ENCODE results near the gene DEF6. TPM values are rescaled to one million over a fixed set of nuclear protein-coding genes. Genes with fewer than 3 reads are reported as not detected.
"Not testable (repeated sequence)": the region's sequence is repeated elsewhere in the genome, so short reads cannot be mapped to it uniquely, and the experiment has no call there.

Gene DEF6
- total RNA-seq, 2 donors from 2014 or later: 82.3 to 105 TPM

DNA sequence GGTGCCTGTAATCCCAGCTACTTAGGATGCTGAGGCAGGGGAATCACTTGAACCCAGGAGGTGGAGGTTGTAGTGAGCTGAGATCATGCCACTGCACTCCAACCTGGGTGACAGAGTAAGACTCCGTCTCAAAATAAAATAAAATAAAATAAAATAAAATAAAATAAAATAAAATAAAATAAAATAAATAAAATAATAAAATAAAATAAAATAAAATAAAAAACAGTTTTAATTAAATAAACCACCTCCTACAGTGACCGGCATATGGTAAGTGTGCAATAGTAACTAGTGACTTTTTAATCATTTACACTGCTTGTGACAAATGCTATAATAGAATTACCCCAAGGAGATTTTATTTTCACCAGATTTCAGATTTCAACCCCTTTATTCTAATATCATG is 10.9 kb downstream of the DEF6 start:
- ATAC-seq; DNase-seq (ENCODE audit: low spot score); H3K4me3 Mint-ChIP-seq; H3K9me3 Mint-ChIP-seq; H3K27me3 Mint-ChIP-seq: not testable (repeated sequence)
- Mint-ChIP-seq H3K27ac (peak overlapping the region in 1 of 2 donors; percentile 95), H3K4me1 (ENCODE audit: low read depth in 2 of 2) (peaks cover 67 to 71% of the 10 kb centered on the region in 2 donors), H3K36me3 (peaks cover 12% of the 10 kb centered on the region)

DNA sequence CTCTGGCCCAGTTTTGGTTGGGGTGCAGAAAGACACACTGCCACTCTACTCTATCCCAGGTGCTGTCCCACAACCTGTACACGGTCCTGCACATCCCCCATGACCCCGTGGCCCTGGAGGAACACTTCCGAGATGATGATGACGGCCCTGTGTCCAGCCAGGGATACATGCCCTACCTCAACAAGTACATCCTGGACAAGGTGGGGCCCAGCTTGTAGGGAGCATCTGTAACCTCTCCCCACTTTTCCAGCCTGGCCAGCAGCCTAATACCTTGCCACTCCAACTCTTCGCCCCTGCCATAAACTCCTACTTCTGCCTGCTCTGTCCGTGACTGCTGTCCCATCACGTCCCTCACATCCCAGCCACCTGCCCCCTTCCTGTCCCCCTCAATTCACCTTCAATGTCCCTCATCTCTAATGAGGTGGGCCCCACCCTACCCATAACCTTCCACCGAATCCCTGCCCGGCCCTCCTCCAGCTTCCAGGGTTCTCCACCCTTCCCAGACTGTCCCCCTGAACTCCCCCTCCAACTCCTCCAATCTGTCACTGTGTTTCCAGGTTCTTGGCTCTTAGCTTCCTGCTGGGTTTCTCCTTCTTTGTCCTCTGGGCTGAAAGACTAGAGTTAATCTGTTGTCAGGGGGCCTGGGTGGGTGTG is 12.1 kb downstream of the DEF6 start:
- ATAC-seq (no peak), DNase-seq (ENCODE audit: low spot score) (no peak)
- H3K27me3 Mint-ChIP-seq: no peaks in the 10 kb centered on the region
- H3K27ac Mint-ChIP-seq: peak overlapping the region; percentile 95 to 96
- peaks cover 61 to 65% of the 10 kb centered on the region in 2 donors for H3K4me1 Mint-ChIP-seq (ENCODE audit: low read depth in 2 of 2)
- H3K4me3 Mint-ChIP-seq: peak overlapping the region; percentile 70
- no peaks in the 10 kb centered on the region for H3K9me3 Mint-ChIP-seq
- H3K36me3 Mint-ChIP-seq: peaks cover 9% of the 10 kb centered on the region

DNA sequence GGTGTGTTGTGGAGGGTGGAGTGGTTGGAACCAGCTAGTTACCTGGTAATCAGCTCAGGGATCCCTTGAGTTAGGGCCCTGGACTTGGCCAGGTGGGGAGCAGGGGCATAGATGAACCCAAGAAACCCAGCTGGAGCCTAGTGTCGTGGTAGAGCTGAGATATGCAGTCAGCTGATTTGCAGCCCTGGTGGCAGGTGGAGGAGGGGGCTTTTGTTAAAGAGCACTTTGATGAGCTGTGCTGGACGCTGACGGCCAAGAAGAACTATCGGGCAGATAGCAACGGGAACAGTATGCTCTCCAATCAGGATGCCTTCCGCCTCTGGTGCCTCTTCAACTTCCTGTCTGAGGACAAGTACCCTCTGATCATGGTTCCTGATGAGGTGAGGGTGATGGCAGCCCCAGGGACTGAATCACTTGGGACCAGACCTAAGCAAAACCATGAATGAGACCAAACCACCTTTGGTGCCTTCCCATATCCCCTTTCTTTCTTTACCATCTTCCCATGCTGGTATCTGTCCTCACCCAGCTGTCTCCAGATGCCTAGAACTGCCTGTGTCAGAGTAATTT is 12.7 kb downstream of the DEF6 start:
- Mint-ChIP-seq H3K36me3 (peaks cover 12% of the 10 kb centered on the region), H3K27me3 (no peaks in the 10 kb centered on the region), H3K27ac (peak overlapping the region; percentile 95 to 96), H3K4me1 (ENCODE audit: low read depth in 2 of 2) (peaks cover 61 to 66% of the 10 kb centered on the region in 2 donors), H3K4me3 (peak overlapping the region; percentile 70), H3K9me3 (no peaks in the 10 kb centered on the region)
- DNase-seq (ENCODE audit: low spot score): no peak
- ATAC-seq: peak in 1 of 2 donors; percentile 58

DNA sequence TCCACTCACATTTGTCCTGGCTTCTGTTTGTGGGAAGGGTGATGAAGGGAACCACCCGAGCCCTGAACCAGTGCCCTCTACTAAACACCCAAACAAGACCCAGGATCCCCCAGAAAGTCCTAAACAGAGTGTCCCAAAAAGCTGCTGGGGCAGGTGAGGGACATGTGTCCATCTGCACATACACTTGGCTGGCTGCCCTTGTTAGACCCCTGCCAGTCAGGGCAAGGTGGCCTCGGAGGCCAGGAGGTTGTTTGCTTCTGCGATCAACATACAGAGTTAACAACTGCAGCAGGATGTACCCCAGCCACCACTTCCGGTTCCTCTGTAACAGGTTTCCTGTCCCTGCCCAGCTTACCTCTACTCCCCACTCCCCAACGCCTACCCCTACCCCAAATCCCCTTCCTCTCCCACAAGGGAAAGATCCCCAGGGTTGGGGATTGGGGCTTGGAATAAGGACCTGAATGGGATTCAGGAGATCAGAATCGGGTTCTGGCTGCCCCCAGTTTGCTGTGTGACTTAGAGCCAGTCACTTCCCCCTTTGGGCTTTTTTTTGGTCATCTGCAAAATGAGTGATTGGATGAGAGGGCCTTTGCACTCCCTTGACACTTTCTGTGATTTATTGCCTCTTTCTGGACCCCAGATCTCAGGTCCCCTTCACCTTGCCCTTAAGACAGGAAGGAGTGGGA is 13.9 kb downstream of the DEF6 start:
- Mint-ChIP-seq H3K27ac (peak overlapping the region; percentile 95 to 96), H3K9me3 (no peaks in the 10 kb centered on the region), H3K27me3 (no peaks in the 10 kb centered on the region), H3K36me3 (peaks cover 16% of the 10 kb centered on the region), H3K4me1 (ENCODE audit: low read depth in 2 of 2) (peaks cover 60 to 70% of the 10 kb centered on the region in 2 donors), H3K4me3 (peak overlapping the region; percentile 70)
- ATAC-seq: peak; percentile 74 to 90
- DNase-seq (ENCODE audit: low spot score): peak; percentile 68

DNA sequence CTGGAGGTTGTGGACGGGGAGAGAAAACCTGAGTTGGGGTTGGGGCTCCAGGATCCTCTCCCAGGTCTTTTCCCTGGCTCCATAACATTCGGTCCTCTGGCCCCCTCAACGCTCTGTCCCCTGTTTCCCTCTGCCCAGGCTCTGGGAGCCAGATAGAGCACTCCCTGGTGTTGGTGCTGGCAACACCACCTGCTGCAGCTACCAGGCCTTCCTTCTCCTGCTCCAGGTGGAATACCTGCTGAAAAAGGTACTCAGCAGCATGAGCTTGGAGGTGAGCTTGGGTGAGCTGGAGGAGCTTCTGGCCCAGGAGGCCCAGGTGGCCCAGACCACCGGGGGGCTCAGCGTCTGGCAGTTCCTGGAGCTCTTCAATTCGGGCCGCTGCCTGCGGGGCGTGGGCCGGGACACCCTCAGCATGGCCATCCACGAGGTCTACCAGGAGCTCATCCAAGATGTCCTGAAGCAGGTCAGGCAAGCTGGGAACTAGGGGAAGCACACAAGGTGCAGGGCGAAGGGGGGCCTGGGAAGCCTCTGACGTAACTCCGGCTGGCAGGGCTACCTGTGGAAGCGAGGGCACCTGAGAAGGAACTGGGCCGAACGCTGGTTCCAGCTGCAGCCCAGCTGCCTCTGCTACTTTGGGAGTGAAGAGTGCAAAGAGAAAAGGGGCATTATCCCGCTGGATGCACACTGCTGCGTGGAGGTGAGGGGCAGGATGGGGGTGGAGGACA is 14.6 kb downstream of the DEF6 start:
- H3K27ac Mint-ChIP-seq: peak overlapping the region; percentile 95 to 96
- H3K27me3 Mint-ChIP-seq: no peaks in the 10 kb centered on the region
- no peak for DNase-seq (ENCODE audit: low spot score)
- peaks cover 55 to 76% of the 10 kb centered on the region in 2 donors for H3K4me1 Mint-ChIP-seq (ENCODE audit: low read depth in 2 of 2)
- no peaks in the 10 kb centered on the region for H3K9me3 Mint-ChIP-seq
- H3K36me3 Mint-ChIP-seq: peaks cover 23% of the 10 kb centered on the region
- H3K4me3 Mint-ChIP-seq: peak overlapping the region; percentile 70
- no peak for ATAC-seq

DNA sequence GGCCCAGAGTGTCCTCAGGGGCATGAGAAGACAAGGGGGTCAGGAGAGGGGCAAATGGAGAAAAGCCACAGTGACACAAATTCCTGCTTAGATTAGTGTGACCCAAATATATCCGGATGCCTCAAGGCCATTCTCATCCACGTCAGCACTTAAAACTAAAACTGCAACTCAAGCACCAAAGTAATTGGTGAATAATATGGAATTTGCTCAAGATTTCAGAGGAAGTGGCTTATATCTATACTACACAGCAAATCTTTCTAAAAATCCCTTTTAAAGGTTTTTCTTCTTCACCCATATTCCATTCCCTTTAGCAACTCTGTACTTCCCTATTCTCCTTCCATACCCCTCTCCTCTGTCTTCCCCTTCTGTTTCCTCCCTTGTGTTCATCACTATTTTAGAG is 15.2 kb downstream of the DEF6 start:
- H3K4me1 Mint-ChIP-seq (ENCODE audit: low read depth in 2 of 2): peaks cover 54 to 74% of the 10 kb centered on the region in 2 donors
- ATAC-seq (no peak), DNase-seq (ENCODE audit: low spot score) (no peak)
- no peaks in the 10 kb centered on the region for H3K27me3 Mint-ChIP-seq
- H3K27ac Mint-ChIP-seq: peak overlapping the region; percentile 95 to 96
- no peaks in the 10 kb centered on the region for H3K9me3 Mint-ChIP-seq
- peak overlapping the region; percentile 11 for H3K4me3 Mint-ChIP-seq
- peaks cover 26% of the 10 kb centered on the region for H3K36me3 Mint-ChIP-seq

DNA sequence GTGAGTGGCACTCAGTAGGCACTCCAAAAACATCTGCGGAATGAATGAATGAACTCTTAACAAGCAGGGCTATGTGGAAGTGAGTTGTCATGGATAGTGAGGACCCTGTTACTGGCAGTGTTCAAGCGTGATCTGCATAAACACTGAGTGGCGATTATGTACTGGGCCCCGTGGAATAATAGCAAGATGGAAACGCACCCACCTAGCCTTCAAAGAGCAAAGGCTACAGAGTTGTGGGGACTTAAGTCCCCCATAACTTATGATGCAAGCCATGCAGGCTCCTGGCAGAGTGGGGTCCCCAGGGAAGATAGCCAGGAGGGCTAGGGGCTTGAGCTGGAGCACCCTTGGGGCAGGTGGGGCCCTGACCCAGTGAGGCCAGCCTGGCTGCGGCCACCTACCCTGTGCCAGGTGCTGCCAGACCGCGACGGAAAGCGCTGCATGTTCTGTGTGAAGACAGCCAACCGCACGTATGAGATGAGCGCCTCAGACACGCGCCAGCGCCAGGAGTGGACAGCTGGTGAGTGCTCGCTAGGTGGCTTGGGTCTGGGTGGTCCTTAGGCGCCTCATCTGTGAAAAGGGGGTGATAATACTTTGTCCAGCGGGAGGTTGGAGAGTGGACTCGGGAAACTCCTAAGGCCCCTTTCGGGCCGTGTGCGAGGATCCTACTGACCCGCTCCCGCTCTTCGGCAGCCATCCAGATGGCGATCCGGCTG is 20.0 kb downstream of the DEF6 start:
- Mint-ChIP-seq H3K9me3 (no peaks in the 10 kb centered on the region), H3K4me1 (ENCODE audit: low read depth in 2 of 2) (peaks cover 15 to 35% of the 10 kb centered on the region in 2 donors), H3K27ac (no peak overlapping the region), H3K4me3 (no peak overlapping the region), H3K36me3 (peaks cover 51% of the 10 kb centered on the region), H3K27me3 (no peaks in the 10 kb centered on the region)
- DNase-seq (ENCODE audit: low spot score) (no peak), ATAC-seq (peak in 1 of 2 donors; percentile 36)

DNA sequence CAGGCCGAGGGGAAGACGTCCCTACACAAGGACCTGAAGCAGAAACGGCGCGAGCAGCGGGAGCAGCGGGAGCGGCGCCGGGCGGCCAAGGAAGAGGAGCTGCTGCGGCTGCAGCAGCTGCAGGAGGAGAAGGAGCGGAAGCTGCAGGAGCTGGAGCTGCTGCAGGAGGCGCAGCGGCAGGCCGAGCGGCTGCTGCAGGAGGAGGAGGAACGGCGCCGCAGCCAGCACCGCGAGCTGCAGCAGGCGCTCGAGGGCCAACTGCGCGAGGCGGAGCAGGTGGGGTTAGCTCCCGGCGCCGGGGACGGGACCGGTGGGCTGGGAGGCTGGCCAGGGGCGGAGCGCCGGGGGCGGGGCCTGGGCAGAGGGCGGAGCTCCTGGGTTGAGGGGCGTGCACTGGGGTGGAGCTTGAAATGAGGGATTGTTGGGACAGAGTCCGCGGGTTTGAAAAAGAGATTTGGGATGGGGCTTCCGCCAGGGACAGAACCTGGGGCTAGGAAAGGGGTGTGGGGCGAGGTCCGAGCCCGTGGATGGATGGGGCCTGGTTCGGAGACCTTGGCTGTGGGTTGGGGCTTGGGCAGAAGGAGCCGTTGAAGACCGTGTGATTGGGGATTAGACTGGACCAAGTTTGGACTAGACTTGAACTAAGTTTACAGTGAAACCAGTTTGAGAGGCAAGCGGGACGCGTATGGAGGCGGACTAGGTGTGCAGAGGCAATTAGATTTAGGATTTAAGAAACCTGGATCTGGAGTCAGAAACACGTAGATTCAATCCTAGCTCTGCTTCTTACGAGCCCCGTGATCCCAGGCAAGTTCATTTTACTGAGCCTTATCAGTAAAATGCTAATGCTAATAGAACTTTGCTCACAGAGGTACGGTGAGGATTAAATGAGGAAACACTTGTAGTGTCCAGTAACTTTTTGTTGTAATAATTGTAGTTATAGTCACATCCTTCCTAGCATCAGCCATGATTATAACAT is 20.9 kb downstream of the DEF6 start:
- H3K36me3 Mint-ChIP-seq: peaks cover 49% of the 10 kb centered on the region
- DNase-seq (ENCODE audit: low spot score) (no peak), ATAC-seq (no peak)
- H3K27me3 Mint-ChIP-seq: no peaks in the 10 kb centered on the region
- H3K9me3 Mint-ChIP-seq: no peaks in the 10 kb centered on the region
- H3K27ac Mint-ChIP-seq: no peak overlapping the region
- no peak overlapping the region for H3K4me3 Mint-ChIP-seq
- H3K4me1 Mint-ChIP-seq (ENCODE audit: low read depth in 2 of 2): peaks cover 9 to 26% of the 10 kb centered on the region in 2 donors

DNA sequence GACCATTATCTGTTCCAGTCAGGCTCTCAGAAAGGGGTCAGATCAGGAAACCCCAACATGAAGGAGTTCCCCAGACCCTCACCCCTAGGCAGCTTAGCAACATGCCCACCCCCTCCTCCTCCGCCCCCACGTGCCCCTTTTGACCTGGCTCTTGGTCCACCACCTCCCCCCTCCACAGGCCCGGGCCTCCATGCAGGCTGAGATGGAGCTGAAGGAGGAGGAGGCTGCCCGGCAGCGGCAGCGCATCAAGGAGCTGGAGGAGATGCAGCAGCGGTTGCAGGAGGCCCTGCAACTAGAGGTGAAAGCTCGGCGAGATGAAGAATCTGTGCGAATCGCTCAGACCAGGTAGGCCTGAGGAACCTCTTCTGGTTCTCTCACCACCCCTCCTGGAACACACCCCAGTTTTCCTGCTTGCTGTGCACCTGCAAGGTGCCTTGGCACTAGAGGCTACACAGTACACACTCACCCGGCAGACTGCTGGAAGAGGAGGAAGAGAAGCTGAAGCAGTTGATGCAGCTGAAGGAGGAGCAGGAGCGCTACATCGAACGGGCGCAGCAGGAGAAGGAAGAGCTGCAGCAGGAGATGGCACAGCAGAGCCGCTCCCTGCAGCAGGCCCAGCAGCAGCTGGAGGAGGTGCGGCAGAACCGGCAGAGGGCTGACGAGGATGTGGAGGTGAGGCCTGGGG is 21.9 kb downstream of the DEF6 start:
- Mint-ChIP-seq H3K4me3 (no peak overlapping the region), H3K9me3 (no peaks in the 10 kb centered on the region), H3K27me3 (no peaks in the 10 kb centered on the region), H3K4me1 (ENCODE audit: low read depth in 2 of 2) (peaks cover 7 to 18% of the 10 kb centered on the region in 2 donors), H3K27ac (no peak overlapping the region), H3K36me3 (peaks cover 46% of the 10 kb centered on the region)
- no peak for DNase-seq (ENCODE audit: low spot score)
- no peak for ATAC-seq

DNA sequence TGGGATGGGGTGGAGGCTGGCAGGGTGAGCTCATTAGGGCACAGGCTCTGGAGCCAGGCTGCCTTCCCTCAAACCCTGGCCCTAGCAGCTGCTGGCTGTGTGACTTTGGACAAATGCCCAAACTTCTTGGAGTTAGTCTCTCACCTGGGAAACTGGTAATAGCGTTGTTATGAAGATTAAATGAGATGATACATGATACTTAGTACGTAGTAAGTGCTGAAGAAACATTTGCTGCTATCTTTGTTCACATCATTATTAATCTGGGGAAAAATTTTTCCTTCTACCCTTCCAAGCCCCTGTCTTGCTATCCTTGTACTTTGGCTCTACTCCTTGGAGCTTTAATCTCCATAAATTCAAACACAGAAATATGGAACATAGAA is 22.4 kb downstream of the DEF6 start:
- peaks cover 40% of the 10 kb centered on the region for H3K36me3 Mint-ChIP-seq
- no peaks in the 10 kb centered on the region for H3K9me3 Mint-ChIP-seq
- no peak overlapping the region for H3K27ac Mint-ChIP-seq
- ATAC-seq (no peak), DNase-seq (ENCODE audit: low spot score) (no peak)
- peaks cover 7 to 15% of the 10 kb centered on the region in 2 donors for H3K4me1 Mint-ChIP-seq (ENCODE audit: low read depth in 2 of 2)
- H3K4me3 Mint-ChIP-seq: no peak overlapping the region
- H3K27me3 Mint-ChIP-seq: no peaks in the 10 kb centered on the region

DNA sequence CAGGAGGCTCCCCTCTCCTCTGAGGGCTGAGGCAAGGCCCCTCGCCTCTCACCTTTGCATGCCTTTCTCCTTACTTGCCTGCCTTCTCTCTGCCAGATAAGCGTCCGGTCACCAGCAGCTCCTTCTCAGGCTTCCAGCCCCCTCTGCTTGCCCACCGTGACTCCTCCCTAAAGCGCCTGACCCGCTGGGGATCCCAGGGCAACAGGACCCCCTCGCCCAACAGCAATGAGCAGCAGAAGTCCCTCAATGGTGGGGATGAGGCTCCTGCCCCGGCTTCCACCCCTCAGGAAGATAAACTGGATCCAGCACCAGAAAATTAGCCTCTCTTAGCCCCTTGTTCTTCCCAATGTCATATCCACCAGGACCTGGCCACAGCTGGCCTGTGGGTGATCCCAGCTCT is 23.5 kb downstream of the DEF6 start:
- no peaks in the 10 kb centered on the region for H3K9me3 Mint-ChIP-seq
- peaks cover 7 to 15% of the 10 kb centered on the region in 2 donors for H3K4me1 Mint-ChIP-seq (ENCODE audit: low read depth in 2 of 2)
- ATAC-seq: no peak
- no peak overlapping the region for H3K4me3 Mint-ChIP-seq
- peaks cover 40% of the 10 kb centered on the region for H3K36me3 Mint-ChIP-seq
- no peak for DNase-seq (ENCODE audit: low spot score)
- no peak overlapping the region for H3K27ac Mint-ChIP-seq
- H3K27me3 Mint-ChIP-seq: no peaks in the 10 kb centered on the region

All from natural killer cell treated with Interleukin-12 subunit alpha and Interleukin-12 subunit beta and Interleukin-15 and Interleukin-18, amount 100 ng/mL, for 72 hours (primary cell).